ENCODE measurements around the gene FREM2. TPM values are rescaled to one million over a fixed set of nuclear protein-coding genes. Genes with fewer than 3 reads are reported as not detected.

Gene FREM2
- total RNA-seq, 3 donors from 2014 or later: 0.33 to 0.96 (median 0.59) TPM

DNA sequence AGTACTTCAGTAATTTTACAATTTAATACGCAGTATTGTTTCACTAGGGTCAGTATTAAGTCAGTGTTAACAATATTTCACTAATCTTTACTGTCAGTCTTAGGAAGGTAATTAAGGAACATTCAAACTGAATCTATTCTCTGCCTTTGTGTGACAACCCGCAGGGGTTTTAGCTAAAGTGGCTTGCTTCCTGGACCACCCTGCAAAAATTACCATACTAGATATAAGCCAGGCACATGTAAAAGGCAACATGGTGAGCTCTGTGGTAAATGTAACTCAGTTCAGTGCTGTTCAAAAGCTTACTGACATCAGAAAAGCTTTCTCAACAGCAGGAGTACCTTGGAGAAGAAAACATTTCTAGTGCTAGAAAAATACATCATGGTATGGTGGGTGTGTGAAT lies 116.7 kb downstream of the FREM2 start:
- no peak for TF ChIP-seq POLR2AphosphoS5 (IDR thresholded peaks at IDR 0.05)
- TF ChIP-seq, protein P1, sequence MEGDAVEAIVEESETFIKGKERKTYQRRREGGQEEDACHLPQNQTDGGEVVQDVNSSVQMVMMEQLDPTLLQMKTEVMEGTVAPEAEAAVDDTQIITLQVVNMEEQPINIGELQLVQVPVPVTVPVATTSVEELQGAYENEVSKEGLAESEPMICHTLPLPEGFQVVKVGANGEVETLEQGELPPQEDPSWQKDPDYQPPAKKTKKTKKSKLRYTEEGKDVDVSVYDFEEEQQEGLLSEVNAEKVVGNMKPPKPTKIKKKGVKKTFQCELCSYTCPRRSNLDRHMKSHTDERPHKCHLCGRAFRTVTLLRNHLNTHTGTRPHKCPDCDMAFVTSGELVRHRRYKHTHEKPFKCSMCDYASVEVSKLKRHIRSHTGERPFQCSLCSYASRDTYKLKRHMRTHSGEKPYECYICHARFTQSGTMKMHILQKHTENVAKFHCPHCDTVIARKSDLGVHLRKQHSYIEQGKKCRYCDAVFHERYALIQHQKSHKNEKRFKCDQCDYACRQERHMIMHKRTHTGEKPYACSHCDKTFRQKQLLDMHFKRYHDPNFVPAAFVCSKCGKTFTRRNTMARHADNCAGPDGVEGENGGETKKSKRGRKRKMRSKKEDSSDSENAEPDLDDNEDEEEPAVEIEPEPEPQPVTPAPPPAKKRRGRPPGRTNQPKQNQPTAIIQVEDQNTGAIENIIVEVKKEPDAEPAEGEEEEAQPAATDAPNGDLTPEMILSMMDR (IDR thresholded peaks at IDR 0.05): no peak
- TF ChIP-seq POLR2A (IDR thresholded peaks at IDR 0.05): no peak
- no peaks in the 10 kb centered on the region for H3K27me3 ChIP-seq
- intact Hi-C loops (cut with DNase I; ENCODE audit: low total_unique reads): no loop called here
- no peak overlapping the region for H3K4me3 ChIP-seq
- no peaks in the 10 kb centered on the region for H3K36me3 ChIP-seq
- H3K27ac ChIP-seq: no peak overlapping the region
- no peak for DNase-seq (ENCODE audit: low spot score in 2 of 2)
- no peaks in the 10 kb centered on the region for H3K4me1 ChIP-seq
- peaks cover 3 to 13% of the 10 kb centered on the region in 2 donors for H3K9me3 ChIP-seq

DNA sequence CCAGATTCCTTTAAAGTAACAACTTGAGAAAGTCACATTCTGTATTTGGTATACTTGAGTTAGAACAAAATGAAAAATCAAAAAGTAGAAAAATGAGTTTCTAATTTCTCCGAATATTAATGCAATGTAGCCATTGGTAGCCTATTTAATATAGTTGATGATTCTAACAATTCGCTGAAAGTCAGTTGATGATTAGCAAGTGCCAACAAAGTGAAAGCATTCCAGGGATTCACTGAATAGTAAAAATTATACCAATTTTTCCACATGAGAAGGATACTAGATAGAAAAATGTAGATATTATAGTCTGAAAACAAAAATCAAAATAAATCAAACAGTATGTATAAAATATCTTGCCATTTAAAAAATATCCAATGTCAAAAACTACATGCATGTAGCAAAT lies 117.2 kb downstream of the FREM2 start:
- Histone ChIP-seq H3K27me3 (no peaks in the 10 kb centered on the region), H3K4me1 (no peaks in the 10 kb centered on the region), H3K4me3 (no peak overlapping the region), H3K9me3 (peaks cover 3 to 18% of the 10 kb centered on the region in 2 donors), H3K27ac (no peak overlapping the region), H3K36me3 (peaks cover 3% of the 10 kb centered on the region)
- DNase-seq (ENCODE audit: low spot score in 2 of 2): no peak
- intact Hi-C loops (cut with DNase I; ENCODE audit: low total_unique reads): no loop called here
- no peak for TF ChIP-seq POLR2A (IDR thresholded peaks at IDR 0.05)
- TF ChIP-seq POLR2AphosphoS5 (IDR thresholded peaks at IDR 0.05): no peak
- TF ChIP-seq, protein P1 (IDR thresholded peaks at IDR 0.05): no peak

DNA sequence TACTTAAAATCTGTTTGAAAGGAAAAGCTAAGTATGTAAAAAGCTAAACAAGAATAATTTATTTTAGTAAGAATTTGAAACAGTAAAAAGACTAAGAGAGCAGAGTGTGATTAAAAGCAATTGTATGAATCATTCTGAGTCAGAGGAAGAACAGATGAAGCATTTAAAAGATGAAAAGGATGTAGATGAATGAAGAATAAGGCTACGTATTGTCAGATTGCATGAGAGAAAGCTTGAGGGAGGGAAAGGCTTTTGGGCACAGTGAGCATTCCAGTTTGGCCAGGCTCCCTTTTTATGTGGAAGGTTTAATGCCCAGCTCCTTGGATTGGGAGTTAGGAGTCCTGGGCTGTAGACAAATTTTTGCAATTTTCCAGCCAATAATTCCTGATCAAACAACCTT lies 117.7 kb downstream of the FREM2 start:
- Histone ChIP-seq H3K4me1 (no peaks in the 10 kb centered on the region), H3K4me3 (no peak overlapping the region), H3K27ac (no peak overlapping the region), H3K27me3 (no peaks in the 10 kb centered on the region), H3K9me3 (peaks cover 3 to 18% of the 10 kb centered on the region in 2 donors), H3K36me3 (peaks cover 3% of the 10 kb centered on the region)
- TF ChIP-seq, protein P1 (IDR thresholded peaks at IDR 0.05): no peak
- no peak for TF ChIP-seq POLR2A (IDR thresholded peaks at IDR 0.05)
- no peak for TF ChIP-seq POLR2AphosphoS5 (IDR thresholded peaks at IDR 0.05)
- DNase-seq (ENCODE audit: low spot score in 2 of 2): no peak
- intact Hi-C loops (cut with DNase I; ENCODE audit: low total_unique reads): no loop called here

DNA sequence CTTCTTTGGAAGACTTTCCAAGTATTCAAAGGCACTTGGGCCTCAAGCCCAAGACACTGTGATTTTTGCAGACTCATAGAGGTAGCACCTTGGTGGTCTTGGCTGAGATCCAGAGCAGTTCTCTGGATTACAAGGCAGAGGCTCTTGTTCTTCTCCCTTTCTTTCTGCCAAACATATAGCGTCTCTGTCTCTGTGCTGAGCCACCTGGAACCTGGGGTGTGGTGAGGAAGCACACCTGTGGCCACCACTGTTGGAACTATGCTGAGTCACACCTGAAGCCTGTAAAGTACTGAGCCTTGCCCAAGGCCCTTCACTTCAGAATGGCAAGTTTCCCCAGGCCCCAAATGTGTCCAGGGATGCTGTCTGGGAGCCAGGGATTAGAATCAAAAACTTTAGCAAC lies 127.5 kb downstream of the FREM2 start:
- TF ChIP-seq, protein P1 (IDR thresholded peaks at IDR 0.05): no peak
- TF ChIP-seq POLR2A (IDR thresholded peaks at IDR 0.05) (no peak), POLR2AphosphoS5 (IDR thresholded peaks at IDR 0.05) (no peak)
- H3K4me3 ChIP-seq: no peak overlapping the region
- no peaks in the 10 kb centered on the region for H3K36me3 ChIP-seq
- intact Hi-C loops (cut with DNase I; ENCODE audit: low total_unique reads): no loop called here
- H3K9me3 ChIP-seq: peaks cover 4 to 37% of the 10 kb centered on the region in 2 donors
- peak in 1 of 2 donors; percentile 24 for DNase-seq (ENCODE audit: low spot score in 2 of 2)
- H3K27ac ChIP-seq: peak overlapping the region in 1 of 2 donors; percentile 29
- H3K27me3 ChIP-seq: no peaks in the 10 kb centered on the region
- H3K4me1 ChIP-seq: no peaks in the 10 kb centered on the region

GRCh38 chr13:38819053-38819452 lies 132.2 kb downstream of the FREM2 start:
- H3K4me1 ChIP-seq: no peaks in the 10 kb centered on the region
- H3K27ac ChIP-seq: peak overlapping the region in 1 of 2 donors; percentile 82
- no peaks in the 10 kb centered on the region for H3K9me3 ChIP-seq
- H3K27me3 ChIP-seq: no peaks in the 10 kb centered on the region
- DNase-seq (ENCODE audit: low spot score in 2 of 2): no peak
- no peaks in the 10 kb centered on the region for H3K36me3 ChIP-seq
- intact Hi-C loops (cut with DNase I; ENCODE audit: low total_unique reads): no loop called here
- no peak overlapping the region for H3K4me3 ChIP-seq
- TF ChIP-seq POLR2A (IDR thresholded peaks at IDR 0.05) (no peak), POLR2AphosphoS5 (IDR thresholded peaks at IDR 0.05) (no peak)
- TF ChIP-seq, protein P1 (IDR thresholded peaks at IDR 0.05): no peak

Data from breast epithelium (tissue), 4 donors.